ENCODE measurements around the gene GRK5. TPM values are rescaled to one million over a fixed set of nuclear protein-coding genes. Genes with fewer than 3 reads are reported as not detected.

The GRK5 gene
- total and polyA plus RNA-seq, 3 experiments from 2014 or later: 7.7 to 13.8 (median 13.6) TPM

DNA sequence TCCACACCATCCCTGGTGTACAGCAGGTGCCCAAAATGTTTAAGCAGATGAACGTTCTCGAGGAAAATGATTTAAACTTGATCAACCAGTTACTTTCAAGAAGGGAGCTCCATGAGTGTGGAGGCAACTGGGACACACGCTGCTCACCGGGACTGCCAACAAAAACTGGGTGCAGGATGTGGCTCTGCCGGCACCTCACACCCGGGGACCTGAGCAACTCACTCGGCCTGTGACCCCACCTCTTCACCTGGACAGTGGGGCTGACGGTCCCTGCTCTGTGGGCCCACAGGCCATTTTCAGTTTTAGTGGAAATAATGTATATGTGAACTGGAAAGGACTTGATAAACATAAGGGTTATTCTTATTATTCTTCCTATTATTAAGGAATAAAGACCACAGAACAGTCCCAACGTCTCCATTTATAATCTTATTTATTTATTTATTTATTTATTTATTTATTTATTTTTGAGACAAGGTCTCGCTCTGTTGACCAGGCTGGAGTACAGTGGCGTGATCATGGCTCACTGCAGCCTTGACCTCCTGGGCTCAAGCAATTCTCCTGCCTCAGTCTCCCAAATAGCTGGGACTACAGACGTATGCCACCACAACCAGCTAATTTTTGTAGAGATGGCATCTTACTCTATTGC, 274.5 kb downstream of the GRK5 start:
- Mint-ChIP-seq H3K36me3 (no peaks in the 10 kb centered on the region), H3K27ac (peak overlapping the region in 1 of 8 donors; percentile 46), H3K27me3 (peaks cover 0 to 2% of the 10 kb centered on the region in 2 donors), H3K9me3 (no peaks in the 10 kb centered on the region), H3K4me1 (peaks cover 27 to 30% (median 27%) of the 10 kb centered on the region in 3 donors), H3K4me3 (no peak overlapping the region)
- POLR2A ChIA-PET: no interaction called here
- CTCF ChIA-PET: interaction anchor here (1.6 kb wide), 1 partner anchor 8 kb away, joined by 6 read pairs; no protein-coding TSS in a partner anchor
- H3K27me3 ChIP-seq (ENCODE audit: insufficient read depth, low read length, poor library complexity, severe bottlenecking): no peaks in the 10 kb centered on the region
- peaks cover 27% of the 10 kb centered on the region for H3K4me1 ChIP-seq (ENCODE audit: insufficient read depth, low read length)
- H3K9me3 ChIP-seq (ENCODE audit: low read length): no peaks in the 10 kb centered on the region
- H3K36me3 ChIP-seq (ENCODE audit: insufficient read depth, low read length): no peaks in the 10 kb centered on the region
- no peak overlapping the region for H3K4me3 ChIP-seq (ENCODE audit: low read length)
- DNase-seq: no peak
- no peak overlapping the region for H3K27ac ChIP-seq (ENCODE audit: low read depth, low read length)

DNA sequence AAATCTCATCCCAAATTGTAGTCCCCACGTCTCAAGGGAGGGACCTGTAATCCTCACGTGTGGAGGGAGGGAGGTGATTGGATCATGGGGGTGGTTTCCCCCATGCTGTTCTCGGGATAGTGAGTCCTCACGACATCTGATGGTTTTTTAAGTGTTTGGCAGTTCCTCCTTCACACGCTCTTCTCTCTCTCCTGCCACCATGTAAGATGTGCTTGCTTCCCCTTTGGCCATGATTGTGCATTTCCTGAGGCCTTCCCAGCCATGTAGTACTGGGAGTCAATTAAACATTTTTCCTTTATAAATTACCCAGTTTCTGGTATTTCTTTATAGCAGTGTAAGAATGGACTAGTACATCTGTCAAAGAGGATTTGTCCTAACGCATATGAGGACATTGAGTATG, 275.6 kb downstream of the GRK5 start:
- H3K4me3 ChIP-seq (ENCODE audit: low read length): no peak overlapping the region
- no peaks in the 10 kb centered on the region for H3K36me3 ChIP-seq (ENCODE audit: insufficient read depth, low read length)
- Mint-ChIP-seq H3K4me3 (no peak overlapping the region), H3K36me3 (no peaks in the 10 kb centered on the region), H3K27ac (peak overlapping the region in 1 of 8 donors; percentile 5), H3K4me1 (peaks cover 18 to 19% (median 19%) of the 10 kb centered on the region in 3 donors), H3K27me3 (peaks cover 0 to 2% of the 10 kb centered on the region in 2 donors), H3K9me3 (no peaks in the 10 kb centered on the region)
- H3K27me3 ChIP-seq (ENCODE audit: insufficient read depth, low read length, poor library complexity, severe bottlenecking): no peaks in the 10 kb centered on the region
- H3K27ac ChIP-seq (ENCODE audit: low read depth, low read length): no peak overlapping the region
- no peaks in the 10 kb centered on the region for H3K9me3 ChIP-seq (ENCODE audit: low read length)
- no peak for DNase-seq
- peaks cover 16% of the 10 kb centered on the region for H3K4me1 ChIP-seq (ENCODE audit: insufficient read depth, low read length)
- ChIA-PET CTCF (no interaction called here), POLR2A (no interaction called here)

DNA sequence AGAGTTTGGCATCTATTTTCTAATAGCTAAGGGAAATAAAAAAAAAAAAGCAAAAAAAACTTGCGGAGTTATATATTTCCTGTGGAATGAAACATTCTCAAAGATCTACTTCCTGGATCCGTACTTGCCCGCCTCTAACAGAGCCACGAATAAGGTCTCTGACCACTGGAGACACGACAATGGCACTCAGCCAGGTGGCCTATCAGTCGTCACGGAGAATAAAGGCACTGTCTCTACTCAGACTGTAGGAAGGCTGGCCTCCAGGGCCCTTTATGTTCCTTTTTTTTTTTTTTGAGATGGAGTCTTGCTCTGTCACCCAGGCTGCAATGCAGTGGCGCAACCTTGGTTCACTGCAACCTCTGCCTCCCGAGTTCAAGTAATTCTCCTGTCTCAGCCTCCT, 276.5 kb downstream of the GRK5 start:
- Histone ChIP-seq H3K27me3 (ENCODE audit: insufficient read depth, low read length, poor library complexity, severe bottlenecking) (no peaks in the 10 kb centered on the region), H3K4me3 (ENCODE audit: low read length) (no peak overlapping the region), H3K36me3 (ENCODE audit: insufficient read depth, low read length) (no peaks in the 10 kb centered on the region), H3K9me3 (ENCODE audit: low read length) (no peaks in the 10 kb centered on the region), H3K27ac (ENCODE audit: low read depth, low read length) (no peak overlapping the region), H3K4me1 (ENCODE audit: insufficient read depth, low read length) (peaks cover 13% of the 10 kb centered on the region)
- H3K4me3 Mint-ChIP-seq: no peak overlapping the region
- no peak overlapping the region for H3K27ac Mint-ChIP-seq
- peaks cover 13 to 14% (median 13%) of the 10 kb centered on the region in 3 donors for H3K4me1 Mint-ChIP-seq
- CTCF ChIA-PET: no interaction called here
- POLR2A ChIA-PET: no interaction called here
- H3K27me3 Mint-ChIP-seq: peaks cover 0 to 2% of the 10 kb centered on the region in 2 donors
- H3K36me3 Mint-ChIP-seq: no peaks in the 10 kb centered on the region
- no peaks in the 10 kb centered on the region for H3K9me3 Mint-ChIP-seq
- DNase-seq: no peak

DNA sequence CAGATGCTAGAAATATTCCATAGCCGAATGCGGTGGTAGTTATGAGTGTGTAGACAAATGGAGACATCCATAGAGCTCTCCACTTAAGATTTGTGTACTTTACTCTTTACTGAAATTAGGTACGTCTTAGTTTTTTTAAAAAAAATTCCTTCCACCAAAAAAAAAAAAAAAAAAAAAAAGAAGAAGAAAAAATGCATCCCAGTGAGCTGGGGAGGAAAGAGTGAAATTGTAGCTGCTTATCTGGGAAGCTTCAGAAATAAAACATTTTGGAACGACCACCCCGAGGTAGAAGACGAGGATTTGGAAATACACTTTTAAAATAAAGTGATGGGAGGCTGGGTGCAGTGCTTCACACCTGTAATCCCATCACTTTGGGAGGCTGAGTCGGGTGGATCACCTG, 281.3 kb downstream of the GRK5 start:
- Histone ChIP-seq H3K4me1 (ENCODE audit: insufficient read depth, low read length) (peaks cover 30% of the 10 kb centered on the region), H3K27me3 (ENCODE audit: insufficient read depth, low read length, poor library complexity, severe bottlenecking) (no peaks in the 10 kb centered on the region), H3K4me3 (ENCODE audit: low read length) (no peak overlapping the region), H3K36me3 (ENCODE audit: insufficient read depth, low read length) (no peaks in the 10 kb centered on the region), H3K27ac (ENCODE audit: low read depth, low read length) (no peak overlapping the region), H3K9me3 (ENCODE audit: low read length) (no peaks in the 10 kb centered on the region)
- POLR2A ChIA-PET: interaction anchor here (0.6 to 0.7 kb wide), 4 partner anchors 50 to 300 kb away, joined by 3 to 12 read pairs (median 6); partner anchors contain the start of gene RGS10
- peak overlapping the region in 6 of 7 donors; percentile 23 to 87 (median 65) for H3K4me3 Mint-ChIP-seq
- CTCF ChIA-PET: interaction anchor here (0.7 to 3.3 kb wide), 10 partner anchors 9 to 384 kb away, joined by 3 to 24 read pairs (median 10); partner anchors contain the start of gene GRK5
- peaks cover 24 to 33% (median 27%) of the 10 kb centered on the region in 3 donors for H3K4me1 Mint-ChIP-seq
- H3K27ac Mint-ChIP-seq: peak overlapping the region in 7 of 8 donors; percentile 37 to 96 (median 84)
- H3K36me3 Mint-ChIP-seq: no peaks in the 10 kb centered on the region
- no peak for DNase-seq
- no peaks in the 10 kb centered on the region for H3K27me3 Mint-ChIP-seq
- H3K9me3 Mint-ChIP-seq: no peaks in the 10 kb centered on the region

DNA sequence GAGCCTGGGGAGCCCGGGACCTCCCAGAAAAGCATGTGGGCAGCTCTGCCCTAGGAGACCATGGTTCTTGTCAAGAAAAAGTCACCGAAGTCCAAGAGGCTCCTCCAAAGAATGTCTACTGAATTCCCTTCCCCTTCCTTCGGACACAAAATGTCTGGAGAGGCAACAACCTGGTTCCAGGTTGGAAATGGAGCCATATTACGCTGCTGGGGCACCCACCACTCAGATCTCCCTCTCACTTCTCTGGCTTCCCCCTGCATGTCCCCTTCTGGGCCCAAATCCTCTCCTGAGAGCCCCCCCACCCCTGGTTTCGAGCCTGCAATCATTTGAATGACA, 282.6 kb downstream of the GRK5 start:
- Mint-ChIP-seq H3K9me3 (no peaks in the 10 kb centered on the region), H3K36me3 (no peaks in the 10 kb centered on the region), H3K4me3 (peak overlapping the region; percentile 77 to 94 (median 83)), H3K4me1 (peaks cover 37 to 45% (median 40%) of the 10 kb centered on the region in 3 donors), H3K27me3 (no peaks in the 10 kb centered on the region), H3K27ac (peak overlapping the region; percentile 84 to 97 (median 94))
- POLR2A ChIA-PET: interaction anchor here (0.6 to 1.3 kb wide), 8 partner anchors 10 to 791 kb away, joined by 3 read pairs; no protein-coding TSS in a partner anchor
- DNase-seq: no peak
- Histone ChIP-seq H3K9me3 (ENCODE audit: low read length) (no peaks in the 10 kb centered on the region), H3K27ac (ENCODE audit: low read depth, low read length) (peak overlapping the region; percentile 54), H3K36me3 (ENCODE audit: insufficient read depth, low read length) (no peaks in the 10 kb centered on the region), H3K27me3 (ENCODE audit: insufficient read depth, low read length, poor library complexity, severe bottlenecking) (no peaks in the 10 kb centered on the region), H3K4me3 (ENCODE audit: low read length) (peak overlapping the region; percentile 81), H3K4me1 (ENCODE audit: insufficient read depth, low read length) (peaks cover 40% of the 10 kb centered on the region)
- CTCF ChIA-PET: interaction anchor here (0.7 to 3.3 kb wide), 30 partner anchors 8 to 385 kb away, joined by 3 to 24 read pairs (median 5); partner anchors contain the start of genes GRK5 and RGS10

DNA sequence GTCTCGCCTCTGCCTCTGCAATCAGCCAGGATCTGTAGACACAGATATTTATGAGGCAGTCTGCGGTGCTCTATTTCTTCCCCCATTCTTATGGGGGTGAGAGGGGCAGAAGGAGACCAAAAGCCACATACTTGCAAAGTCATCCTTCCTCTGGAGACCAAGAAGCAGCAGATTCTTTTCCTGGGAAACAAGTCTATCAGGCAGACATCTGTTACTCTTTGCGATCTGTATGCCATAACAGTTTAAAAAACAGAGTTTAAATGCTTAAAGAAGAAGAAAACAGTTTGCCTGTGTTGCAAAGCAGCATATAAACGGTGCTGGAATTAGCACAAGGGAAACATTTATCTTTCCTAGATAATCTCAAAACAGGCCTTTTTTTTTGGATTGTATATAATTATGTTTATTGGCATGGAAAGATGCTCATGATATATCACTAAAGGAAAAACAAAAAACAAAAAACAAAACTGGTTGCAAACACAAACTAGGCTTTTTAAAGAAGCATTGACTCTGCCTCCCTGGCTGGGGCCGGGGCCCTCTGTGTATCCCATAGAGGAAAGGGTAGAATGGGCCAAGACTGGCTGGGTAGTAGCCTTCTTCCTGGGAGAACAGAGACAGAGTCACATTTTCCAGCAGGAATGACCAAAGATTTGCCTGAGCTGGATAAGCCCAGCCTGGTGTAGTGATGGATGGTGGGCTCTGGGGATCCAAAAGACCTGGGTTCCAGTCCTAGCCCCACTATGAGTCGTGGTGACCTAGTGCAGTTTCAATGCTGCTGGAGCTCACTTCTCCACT, 284.8 kb downstream of the GRK5 start:
- no peak for DNase-seq
- peak overlapping the region in 1 of 7 donors; percentile 6 for H3K4me3 Mint-ChIP-seq
- H3K9me3 Mint-ChIP-seq: no peaks in the 10 kb centered on the region
- H3K36me3 ChIP-seq (ENCODE audit: insufficient read depth, low read length): no peaks in the 10 kb centered on the region
- no peaks in the 10 kb centered on the region for H3K27me3 Mint-ChIP-seq
- H3K27ac Mint-ChIP-seq: peak overlapping the region in 4 of 8 donors; percentile 35 to 91 (median 61)
- peaks cover 44 to 64% (median 50%) of the 10 kb centered on the region in 3 donors for H3K4me1 Mint-ChIP-seq
- POLR2A ChIA-PET: no interaction called here
- H3K4me3 ChIP-seq (ENCODE audit: low read length): no peak overlapping the region
- CTCF ChIA-PET: interaction anchor here (1.3 kb wide), 1 partner anchor 48 kb away, joined by 3 read pairs; no protein-coding TSS in a partner anchor
- H3K27me3 ChIP-seq (ENCODE audit: insufficient read depth, low read length, poor library complexity, severe bottlenecking): no peaks in the 10 kb centered on the region
- H3K27ac ChIP-seq (ENCODE audit: low read depth, low read length): no peak overlapping the region
- H3K9me3 ChIP-seq (ENCODE audit: low read length): no peaks in the 10 kb centered on the region
- no peaks in the 10 kb centered on the region for H3K36me3 Mint-ChIP-seq
- peaks cover 51% of the 10 kb centered on the region for H3K4me1 ChIP-seq (ENCODE audit: insufficient read depth, low read length)

DNA sequence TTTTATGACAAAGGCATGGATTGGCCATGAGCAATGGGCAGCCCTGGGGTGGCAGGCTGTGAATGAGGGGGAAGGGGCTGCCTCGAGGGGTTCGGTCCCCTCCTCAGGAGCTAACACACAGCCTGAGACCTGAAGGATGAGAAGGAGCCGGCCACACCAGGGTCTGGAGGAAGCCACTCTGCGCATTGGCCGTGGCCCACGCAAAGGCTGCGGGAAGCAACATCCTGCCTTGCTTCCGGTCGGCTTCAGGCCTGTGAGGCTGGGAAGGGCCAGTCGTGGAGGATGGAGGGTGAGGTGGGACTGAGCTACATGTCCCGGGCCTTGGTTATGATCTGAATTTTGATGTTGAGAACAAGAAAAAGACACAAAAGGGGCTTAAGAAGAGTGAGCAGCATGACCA, 285.8 kb downstream of the GRK5 start:
- Mint-ChIP-seq H3K27ac (peak overlapping the region in 7 of 8 donors; percentile 32 to 91 (median 66)), H3K4me1 (peaks cover 45 to 68% (median 55%) of the 10 kb centered on the region in 3 donors), H3K9me3 (no peaks in the 10 kb centered on the region), H3K4me3 (peak overlapping the region in 1 of 7 donors; percentile 9), H3K27me3 (no peaks in the 10 kb centered on the region), H3K36me3 (no peaks in the 10 kb centered on the region)
- no peak overlapping the region for H3K27ac ChIP-seq (ENCODE audit: low read depth, low read length)
- H3K27me3 ChIP-seq (ENCODE audit: insufficient read depth, low read length, poor library complexity, severe bottlenecking): no peaks in the 10 kb centered on the region
- POLR2A ChIA-PET: interaction anchor here (0.5 kb wide), 1 partner anchor 30 kb away, joined by 3 read pairs; no protein-coding TSS in a partner anchor
- no peak overlapping the region for H3K4me3 ChIP-seq (ENCODE audit: low read length)
- CTCF ChIA-PET: interaction anchor here (1.3 to 2.1 kb wide), 3 partner anchors 24 to 287 kb away, joined by 3 to 10 read pairs (median 3); no protein-coding TSS in a partner anchor
- no peak for DNase-seq
- peaks cover 51% of the 10 kb centered on the region for H3K4me1 ChIP-seq (ENCODE audit: insufficient read depth, low read length)
- H3K9me3 ChIP-seq (ENCODE audit: low read length): no peaks in the 10 kb centered on the region
- no peaks in the 10 kb centered on the region for H3K36me3 ChIP-seq (ENCODE audit: insufficient read depth, low read length)

Data from CD8-positive, alpha-beta memory T cell (primary cell).